Activated T-helper 1 cell treated with anti-CD3 and anti-CD28 coated beads, Interleukin-12 subunit alpha, Interleukin-12 subunit beta, Interleukin-2, Interleukin-4 antibody, amounts not matched to agents 30 ng/mL and 10 ng/mL and 1 ng/mL, durations not matched to agents 14 hours and 24 hours and 36 hours (primary cell): Measurements from ENCODE around the gene MPP7. TPM values are rescaled to one million over a fixed set of nuclear protein-coding genes. Genes with fewer than 3 reads are reported as not detected.
"Not testable (repeated sequence)": the region's sequence is repeated elsewhere in the genome, so short reads cannot be mapped to it uniquely, and the experiment has no call there.

Experiments
- DNase-seq: peaks from one replicate; pipeline ENCODE4 v3.0.0; 2021; ENCODE audit warnings: low spot score
- H3K27ac Mint-ChIP-seq: one replicate; pipeline ENCODE4 v1.8.0; 2021; ENCODE audit warnings: mild to moderate bottlenecking, mixed read lengths
- H3K27me3 Mint-ChIP-seq: one replicate; pipeline ENCODE4 v1.8.0; 2022; ENCODE audit warnings: mild to moderate bottlenecking, moderate library complexity, mixed read lengths; ENCODE audit not compliant: insufficient read depth
- H3K36me3 Mint-ChIP-seq: one replicate; pipeline ENCODE4 v1.8.0; 2021; ENCODE audit warnings: low read depth, mixed read lengths
- H3K4me1 Mint-ChIP-seq: one replicate; pipeline ENCODE4 v1.8.0; 2021; ENCODE audit warnings: low read depth, mixed read lengths
- H3K4me3 Mint-ChIP-seq: one replicate; pipeline ENCODE4 v1.8.0; 2021; ENCODE audit warnings: mild to moderate bottlenecking, moderate library complexity, mixed read lengths
- H3K9me3 Mint-ChIP-seq: one replicate; pipeline ENCODE4 v1.8.0; 2021; ENCODE audit warnings: mixed read lengths
- intact Hi-C: fragments of 100-400 bp; cut with micrococcal nuclease; formaldehyde crosslinking; loops from one replicate; pipeline ENCODE4 v1.15.1; 2024
- total RNA-seq: library from RNA; stranded (reverse); gene quantifications from 2 replicates; pipeline ENCODE4 v1.2.3, GENCODE V29; 2022

Gene MPP7
- total RNA-seq, 1 donor from 2014 or later, result 0.29 TPM

- intact Hi-C loops, result no loop called here
- Mint-ChIP-seq H3K27ac (no peak overlapping the region), H3K9me3 (no peaks in the 10 kb centered on the region), H3K4me1 (no peaks in the 10 kb centered on the region), H3K4me3 (no peak overlapping the region), H3K36me3 (no peaks in the 10 kb centered on the region), H3K27me3 (peaks cover 3% of the 10 kb centered on the region)
- no peak for DNase-seq
Measured at GRCh38 chr10:28320090-28320489, 17.2 kb upstream of the MPP7 start.

- DNase-seq, H3K27ac Mint-ChIP-seq, intact Hi-C loops, H3K4me1 Mint-ChIP-seq, H3K9me3 Mint-ChIP-seq, H3K4me3 Mint-ChIP-seq, H3K27me3 Mint-ChIP-seq, H3K36me3 Mint-ChIP-seq: not testable (repeated sequence)
Measured at GRCh38 chr10:28319061-28319460, 16.2 kb upstream of the MPP7 start.

GRCh38 chr10:28318626-28319025, 15.8 kb upstream of the MPP7 start:
- intact Hi-C loops, result no loop called here
- H3K4me3 Mint-ChIP-seq, result no peak overlapping the region
- no peak for DNase-seq
- no peaks in the 10 kb centered on the region for H3K4me1 Mint-ChIP-seq
- no peaks in the 10 kb centered on the region for H3K36me3 Mint-ChIP-seq
- H3K27me3 Mint-ChIP-seq, result no peaks in the 10 kb centered on the region
- H3K27ac Mint-ChIP-seq, result no peak overlapping the region
- no peaks in the 10 kb centered on the region for H3K9me3 Mint-ChIP-seq

GRCh38 chr10:28317760-28318159, 14.9 kb upstream of the MPP7 start:
- Mint-ChIP-seq H3K9me3 (no peaks in the 10 kb centered on the region), H3K27ac (no peak overlapping the region), H3K27me3 (no peaks in the 10 kb centered on the region), H3K36me3 (no peaks in the 10 kb centered on the region), H3K4me1 (no peaks in the 10 kb centered on the region), H3K4me3 (no peak overlapping the region)
- DNase-seq, result no peak
- intact Hi-C loops, result no loop called here

GRCh38 chr10:28316696-28317095, 13.8 kb upstream of the MPP7 start:
- H3K27me3 Mint-ChIP-seq, result peaks cover 5% of the 10 kb centered on the region
- H3K4me3 Mint-ChIP-seq, result no peak overlapping the region
- no peaks in the 10 kb centered on the region for H3K36me3 Mint-ChIP-seq
- intact Hi-C loops, result no loop called here
- H3K27ac Mint-ChIP-seq, result no peak overlapping the region
- no peaks in the 10 kb centered on the region for H3K4me1 Mint-ChIP-seq
- DNase-seq, result no peak
- H3K9me3 Mint-ChIP-seq, result no peaks in the 10 kb centered on the region

GRCh38 chr10:28315140-28315539, 12.3 kb upstream of the MPP7 start:
- Mint-ChIP-seq H3K4me1 (no peaks in the 10 kb centered on the region), H3K9me3 (no peaks in the 10 kb centered on the region), H3K4me3 (no peak overlapping the region), H3K27ac (no peak overlapping the region), H3K36me3 (no peaks in the 10 kb centered on the region), H3K27me3 (peaks cover 7% of the 10 kb centered on the region)
- DNase-seq, result no peak
- intact Hi-C loops, result no loop called here

GRCh38 chr10:28314211-28314610, 11.3 kb upstream of the MPP7 start:
- no peaks in the 10 kb centered on the region for H3K36me3 Mint-ChIP-seq
- H3K27me3 Mint-ChIP-seq, result peaks cover 10% of the 10 kb centered on the region
- intact Hi-C loops, result no loop called here
- no peak for DNase-seq
- no peak overlapping the region for H3K4me3 Mint-ChIP-seq
- no peaks in the 10 kb centered on the region for H3K4me1 Mint-ChIP-seq
- no peaks in the 10 kb centered on the region for H3K9me3 Mint-ChIP-seq
- no peak overlapping the region for H3K27ac Mint-ChIP-seq

GRCh38 chr10:28312572-28312971, 9.7 kb upstream of the MPP7 start:
- intact Hi-C loops, result no loop called here
- Mint-ChIP-seq H3K4me3 (no peak overlapping the region), H3K27me3 (peaks cover 23% of the 10 kb centered on the region), H3K9me3 (no peaks in the 10 kb centered on the region), H3K4me1 (no peaks in the 10 kb centered on the region), H3K27ac (no peak overlapping the region), H3K36me3 (no peaks in the 10 kb centered on the region)
- DNase-seq, result no peak

GRCh38 chr10:28311104-28311503, 8.2 kb upstream of the MPP7 start:
- DNase-seq, result no peak
- no peak overlapping the region for H3K27ac Mint-ChIP-seq
- intact Hi-C loops, result no loop called here
- no peaks in the 10 kb centered on the region for H3K9me3 Mint-ChIP-seq
- H3K27me3 Mint-ChIP-seq, result peaks cover 26% of the 10 kb centered on the region
- H3K4me1 Mint-ChIP-seq, result no peaks in the 10 kb centered on the region
- no peaks in the 10 kb centered on the region for H3K36me3 Mint-ChIP-seq
- no peak overlapping the region for H3K4me3 Mint-ChIP-seq

- intact Hi-C loops, result no loop called here
- Mint-ChIP-seq H3K27ac (no peak overlapping the region), H3K4me1 (peaks cover 14% of the 10 kb centered on the region), H3K27me3 (peaks cover 49% of the 10 kb centered on the region), H3K36me3 (no peaks in the 10 kb centered on the region), H3K4me3 (no peak overlapping the region), H3K9me3 (no peaks in the 10 kb centered on the region)
- DNase-seq, result no peak
Measured at GRCh38 chr10:28307267-28307666, 4.4 kb upstream of the MPP7 start.

- no peak overlapping the region for H3K4me3 Mint-ChIP-seq
- H3K27ac Mint-ChIP-seq, result no peak overlapping the region
- no peak for DNase-seq
- H3K27me3 Mint-ChIP-seq, result peaks cover 49% of the 10 kb centered on the region
- peaks cover 23% of the 10 kb centered on the region for H3K4me1 Mint-ChIP-seq
- intact Hi-C loops, result no loop called here
- H3K9me3 Mint-ChIP-seq, result no peaks in the 10 kb centered on the region
- H3K36me3 Mint-ChIP-seq, result no peaks in the 10 kb centered on the region
Measured at GRCh38 chr10:28305553-28305952, 2.7 kb upstream of the MPP7 start.

GRCh38 chr10:28304032-28304571, 1.2 kb upstream of the MPP7 start:
- no peak for DNase-seq
- intact Hi-C loops, result loop anchor here (5.0 kb wide), 1 partner anchor 373 kb away; the partner anchor contains the start of gene BAMBI
- no peaks in the 10 kb centered on the region for H3K9me3 Mint-ChIP-seq
- H3K36me3 Mint-ChIP-seq, result no peaks in the 10 kb centered on the region
- peaks cover 27% of the 10 kb centered on the region for H3K4me1 Mint-ChIP-seq
- peak overlapping the region; percentile 73 for H3K4me3 Mint-ChIP-seq
- H3K27me3 Mint-ChIP-seq, result peaks cover 44% of the 10 kb centered on the region
- H3K27ac Mint-ChIP-seq, result no peak overlapping the region

GRCh38 chr10:28302012-28302637, 739 bp downstream of the MPP7 start:
- H3K4me3 Mint-ChIP-seq, result peak overlapping the region; percentile 65
- H3K4me1 Mint-ChIP-seq, result peaks cover 32% of the 10 kb centered on the region
- peak overlapping the region; percentile 41 for H3K27ac Mint-ChIP-seq
- H3K36me3 Mint-ChIP-seq, result no peaks in the 10 kb centered on the region
- intact Hi-C loops, result loop anchor here (2.0 to 5.0 kb wide), 3 partner anchors 51 to 559 kb away; partner anchors contain the start of gene BAMBI
- H3K9me3 Mint-ChIP-seq, result no peaks in the 10 kb centered on the region
- peaks cover 34% of the 10 kb centered on the region for H3K27me3 Mint-ChIP-seq
- no peak for DNase-seq

- no peak overlapping the region for H3K27ac Mint-ChIP-seq
- DNase-seq, result no peak
Measured at GRCh38 chr10:28300027-28300426, 2.8 kb downstream of the MPP7 start.

More at GRCh38 chr10:28300027-28300426, 2.8 kb downstream of the MPP7 start:
- H3K9me3 Mint-ChIP-seq, result no peaks in the 10 kb centered on the region
- peaks cover 32% of the 10 kb centered on the region for H3K4me1 Mint-ChIP-seq
- no peaks in the 10 kb centered on the region for H3K36me3 Mint-ChIP-seq
- H3K27me3 Mint-ChIP-seq, result peaks cover 27% of the 10 kb centered on the region
- H3K4me3 Mint-ChIP-seq, result no peak overlapping the region
- intact Hi-C loops, result loop anchor here (5.0 kb wide), 1 partner anchor 377 kb away; the partner anchor contains the start of gene BAMBI
